GM23248 (cell line): ENCODE data around the gene KIF21A.

Source experiments
- EZH2 ChIP-seq: fragments of 200-600 bp; sonication (generic); IDR thresholded peaks from 2 replicates; pipeline ENCODE4 v1.6.1; 2018; ENCODE audit warnings: antibody characterized with exemption, mild to moderate bottlenecking; ENCODE audit not compliant: insufficient read depth, poor library complexity, severe bottlenecking
- EZH2phosphoT487 ChIP-seq: fragments of 200-600 bp; sonication (generic); IDR thresholded peaks from 2 replicates; pipeline ENCODE4 v1.6.1; 2018; ENCODE audit warnings: antibody characterized with exemption, moderate library complexity, mild to moderate bottlenecking, low read depth; ENCODE audit not compliant: insufficient read depth

DNA sequence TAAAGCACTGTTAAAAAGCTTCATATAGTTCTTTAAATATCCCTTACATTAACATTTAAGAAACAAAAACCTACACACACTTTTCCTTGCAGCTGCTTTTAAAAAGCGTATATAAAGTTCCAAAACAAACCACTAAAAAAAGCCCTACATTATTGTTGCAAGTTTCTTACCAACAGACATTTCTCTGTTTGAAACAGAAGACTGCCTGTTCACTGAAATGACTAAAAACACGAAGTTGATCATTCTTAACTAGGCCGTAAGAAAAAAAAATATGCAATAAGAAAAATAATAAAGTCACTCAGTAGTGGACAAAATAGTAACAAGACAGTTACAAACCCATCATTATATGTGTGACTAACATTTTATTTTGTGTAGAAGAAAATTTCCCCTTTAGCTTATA, 37.3 kb downstream of the KIF21A start:
- TF ChIP-seq EZH2 (no peak), EZH2phosphoT487 (no peak)
